Measurements from ENCODE around the gene BCL10. TPM values are rescaled to one million over a fixed set of nuclear protein-coding genes. Genes with fewer than 3 reads are reported as not detected.

Gene BCL10
- total and polyA plus RNA-seq, 2 of the 13 experiments (the other 11 are each of a cell fraction or from before 2014, with no cell fraction given), result 3.7 to 14.1 TPM

DNA sequence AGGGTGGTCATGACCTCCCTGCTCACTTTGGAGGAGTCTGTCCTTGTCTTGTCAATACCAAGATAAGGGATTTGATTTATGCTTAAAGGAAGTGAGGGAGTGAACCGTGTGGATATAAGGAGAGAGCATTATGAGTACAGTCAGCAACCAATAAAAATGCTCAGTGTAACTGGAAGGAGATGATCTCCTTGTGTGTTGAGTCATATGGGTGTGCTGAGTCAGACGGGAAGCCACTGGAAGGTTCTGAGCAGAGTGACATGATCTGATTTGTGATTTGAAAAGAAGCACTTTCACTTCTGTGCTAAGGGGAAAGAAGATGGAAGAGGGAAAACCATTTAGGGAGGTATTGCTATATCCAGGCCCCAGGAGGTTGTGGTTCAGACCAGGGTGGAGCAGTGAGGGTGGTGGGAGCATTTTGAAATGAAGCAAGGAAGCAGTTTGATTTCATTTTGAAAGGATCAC is 2.5 kb upstream of the BCL10 start (continued):
- no peak for TF ChIP-seq HOXA5 (CRISPR knock-in tag; IDR thresholded peaks at IDR 0.05)
- peak; percentile 32 to 37; a peak in 2 of 4 replicates for TF ChIP-seq MAFK (conservative IDR thresholded peaks at IDR 0.05 in 1 of 2, IDR thresholded peaks at IDR 0.05 in 1 of 2; ENCODE audit: low read length in 2 of 2)
- peak; percentile 35; the same call in 1 of the 2 replicates for TF ChIP-seq MAFF (IDR thresholded peaks at IDR 0.05; ENCODE audit: low read depth, low read length)
- TF ChIP-seq ZNF276 (CRISPR knock-in tag; IDR thresholded peaks at IDR 0.05; ENCODE audit: low read depth), result no peak
- TF ChIP-seq NR2F1 (CRISPR knock-in tag; IDR thresholded peaks at IDR 0.05), result no peak
- TF ChIP-seq AFF4 (CRISPR knock-in tag; IDR thresholded peaks at IDR 0.05), result no peak
- TF ChIP-seq FOXA3 (CRISPR knock-in tag; IDR thresholded peaks at IDR 0.05), result no peak
- TF ChIP-seq GTF3A (CRISPR knock-in tag; conservative IDR thresholded peaks at IDR 0.05), result no peak
- no peak for TF ChIP-seq HIVEP1 (CRISPR knock-in tag; IDR thresholded peaks at IDR 0.05)
- no peak for TF ChIP-seq RARG (CRISPR knock-in tag; IDR thresholded peaks at IDR 0.05; ENCODE audit: low read depth)
- TF ChIP-seq NR2C2 (CRISPR knock-in tag; IDR thresholded peaks at IDR 0.05; ENCODE audit: borderline replicate concordance), result no peak
- TF ChIP-seq, protein P1, sequence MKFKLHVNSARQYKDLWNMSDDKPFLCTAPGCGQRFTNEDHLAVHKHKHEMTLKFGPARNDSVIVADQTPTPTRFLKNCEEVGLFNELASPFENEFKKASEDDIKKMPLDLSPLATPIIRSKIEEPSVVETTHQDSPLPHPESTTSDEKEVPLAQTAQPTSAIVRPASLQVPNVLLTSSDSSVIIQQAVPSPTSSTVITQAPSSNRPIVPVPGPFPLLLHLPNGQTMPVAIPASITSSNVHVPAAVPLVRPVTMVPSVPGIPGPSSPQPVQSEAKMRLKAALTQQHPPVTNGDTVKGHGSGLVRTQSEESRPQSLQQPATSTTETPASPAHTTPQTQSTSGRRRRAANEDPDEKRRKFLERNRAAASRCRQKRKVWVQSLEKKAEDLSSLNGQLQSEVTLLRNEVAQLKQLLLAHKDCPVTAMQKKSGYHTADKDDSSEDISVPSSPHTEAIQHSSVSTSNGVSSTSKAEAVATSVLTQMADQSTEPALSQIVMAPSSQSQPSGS (CRISPR knock-in tag; IDR thresholded peaks at IDR 0.05), result no peak
- no peak for TF ChIP-seq ZSCAN12 (CRISPR knock-in tag; IDR thresholded peaks at IDR 0.05)
- no peak for TF ChIP-seq ZNF598 (CRISPR knock-in tag; IDR thresholded peaks at IDR 0.05; ENCODE audit: borderline replicate concordance)
- peak; percentile 71 for TF ChIP-seq FOSL2 (CRISPR knock-in tag; IDR thresholded peaks at IDR 0.05)
